RCC 7860 (cell line): ENCODE results near the gene OXSR1.
A peak's percentile ranks its signal among the peaks of the same experiment; 100 is the strongest.
"Not testable (repeated sequence)": the region's sequence is repeated elsewhere in the genome, so short reads cannot be mapped to it uniquely, and the experiment has no call there.

Experiments
- DNase-seq: peaks from one replicate; pipeline ENCODE4 v3.0.0-alpha.2; 2015; ENCODE audit warnings: low spot score
- FAIRE-seq: peaks from 2 replicates; lab custom pipeline; 2012; peaks lifted over from hg19 to GRCh38; lab: Jason Lieb, UNC

Gene OXSR1

DNA sequence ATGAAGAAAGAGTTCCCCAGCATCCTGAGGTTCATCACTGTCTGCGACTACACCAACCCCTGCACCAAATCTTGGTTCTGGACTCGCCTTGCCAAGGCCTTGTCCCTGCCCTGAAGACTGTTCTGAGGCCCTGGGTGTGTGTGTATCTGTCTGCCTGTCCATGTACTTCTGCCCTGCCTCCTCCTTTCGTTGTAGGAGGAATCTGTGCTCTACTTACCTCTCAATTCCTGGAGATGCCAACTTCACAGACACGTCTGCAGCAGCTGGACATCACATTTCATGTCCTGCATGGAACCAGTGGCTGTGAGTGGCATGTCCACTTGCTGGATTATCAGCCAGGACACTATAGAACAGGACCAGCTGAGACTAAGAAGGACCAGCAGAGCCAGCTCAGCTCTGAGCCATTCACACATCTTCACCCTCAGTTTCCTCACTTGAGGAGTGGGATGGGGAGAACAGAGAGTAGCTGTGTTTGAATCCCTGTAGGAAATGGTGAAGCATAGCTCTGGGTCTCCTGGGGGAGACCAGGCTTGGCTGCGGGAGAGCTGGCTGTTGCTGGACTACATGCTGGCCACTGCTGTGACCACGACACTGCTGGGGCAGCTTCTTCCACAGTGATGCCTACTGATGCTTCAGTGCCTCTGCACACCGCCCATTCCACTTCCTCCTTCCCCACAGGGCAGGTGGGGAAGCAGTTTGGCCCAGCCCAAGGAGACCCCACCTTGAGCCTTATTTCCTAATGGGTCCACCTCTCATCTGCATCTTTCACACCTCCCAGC is 24.0 kb upstream of the OXSR1 start:
- FAIRE-seq: no peak
- no peak for DNase-seq

DNA sequence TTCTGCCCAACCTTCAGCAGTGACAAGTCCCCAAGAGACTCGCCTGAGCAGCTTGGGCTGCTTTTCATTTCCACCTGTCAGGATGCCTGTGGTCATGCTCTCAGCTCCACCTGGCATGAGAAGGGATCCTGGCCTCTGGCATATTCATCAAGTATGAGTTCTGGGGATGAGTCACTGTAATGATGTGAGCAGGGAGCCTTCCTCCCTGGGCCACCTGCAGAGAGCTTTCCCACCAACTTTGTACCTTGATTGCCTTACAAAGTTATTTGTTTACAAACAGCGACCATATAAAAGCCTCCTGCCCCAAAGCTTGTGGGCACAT is 23.4 kb upstream of the OXSR1 start:
- no peak for FAIRE-seq
- DNase-seq: no peak

GRCh38 chr3:38142959-38143358 is 22.4 kb upstream of the OXSR1 start:
- DNase-seq (no peak), FAIRE-seq (no peak)

DNA sequence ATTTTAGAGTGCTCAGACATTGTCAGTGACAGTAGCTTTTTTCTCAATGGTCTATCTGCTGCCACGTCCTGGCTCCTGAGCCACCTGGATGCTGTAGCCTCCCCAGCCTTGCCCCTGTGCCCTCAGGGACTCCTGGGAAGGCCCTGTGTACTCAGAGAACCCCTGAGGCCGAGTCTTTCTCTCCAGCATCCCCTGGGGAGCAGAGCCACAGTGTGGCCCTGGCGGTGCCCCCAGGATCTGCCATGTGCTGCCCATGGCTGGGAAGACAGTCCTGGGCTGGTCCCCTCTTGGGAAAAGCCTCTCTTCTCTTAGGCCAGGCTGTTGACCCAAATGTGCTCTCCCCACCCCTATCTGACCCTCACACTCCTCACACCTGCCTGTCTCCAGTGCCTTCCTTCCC is 21.8 kb upstream of the OXSR1 start:
- DNase-seq: no peak
- no peak for FAIRE-seq

DNA sequence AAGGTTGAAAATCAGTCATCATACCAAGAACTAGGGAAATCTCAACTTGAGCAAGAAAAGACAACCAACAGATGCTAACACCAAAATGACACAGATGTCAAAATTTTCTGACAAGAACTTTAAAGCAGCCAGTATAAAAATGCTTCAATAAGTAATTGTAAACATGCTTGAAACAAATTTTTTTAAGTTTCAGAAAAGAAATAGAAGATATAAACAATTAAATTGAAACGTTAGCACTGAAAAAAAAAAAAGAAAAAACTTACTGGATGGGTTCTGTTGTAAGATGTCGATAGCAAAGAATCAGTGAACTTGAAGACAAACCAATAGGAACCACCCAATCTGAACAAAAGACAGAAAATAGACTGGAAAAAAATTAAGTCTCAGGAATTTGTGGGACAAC is 18.8 kb upstream of the OXSR1 start:
- DNase-seq: no peak
- FAIRE-seq: no peak

DNA sequence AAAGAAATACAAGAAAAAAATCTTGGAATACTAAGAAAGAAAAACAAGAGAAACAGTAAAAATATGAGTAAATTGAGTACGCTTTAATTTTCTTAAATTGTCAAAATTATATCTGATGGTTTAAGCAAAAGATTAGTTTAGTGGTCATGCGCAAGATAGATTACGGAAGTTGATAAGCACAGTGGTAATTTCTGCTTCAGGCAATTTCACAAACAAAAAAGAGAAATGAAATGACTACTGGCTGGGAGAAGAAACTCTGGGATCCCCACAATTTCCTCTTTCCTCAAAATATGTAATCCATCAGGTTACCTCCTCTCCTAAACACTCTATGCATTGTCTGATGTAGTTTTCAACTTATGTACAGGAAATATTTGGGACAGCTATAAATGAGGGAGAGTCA is 17.9 kb upstream of the OXSR1 start:
- DNase-seq (no peak), FAIRE-seq (no peak)

- no peak for FAIRE-seq
- no peak for DNase-seq
Observed at GRCh38 chr3:38148311-38148882, 16.9 kb upstream of the OXSR1 start.

DNA sequence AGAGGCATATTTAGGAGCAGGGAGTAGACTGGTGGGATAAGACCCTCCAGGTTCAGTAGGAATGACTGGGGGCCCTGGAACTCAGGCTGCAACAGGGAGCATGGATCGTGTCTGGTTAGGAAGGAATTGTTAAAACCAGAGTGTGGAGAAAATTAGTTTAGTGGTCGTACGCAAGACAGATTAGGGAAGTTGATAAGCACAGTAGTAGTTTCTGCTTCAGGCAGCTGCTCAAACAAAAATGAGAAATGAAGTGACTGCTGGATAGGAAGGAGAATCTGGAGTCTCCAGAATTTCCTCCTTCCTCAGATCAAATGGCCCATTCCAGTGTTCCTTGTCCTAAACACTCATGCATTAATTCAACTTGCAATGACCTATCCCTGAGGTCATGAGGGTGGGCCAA is 15.6 kb upstream of the OXSR1 start:
- no peak for FAIRE-seq
- DNase-seq: no peak

GRCh38 chr3:38150780-38151528 is 14.4 kb upstream of the OXSR1 start:
- no peak for FAIRE-seq
- no peak for DNase-seq

DNA sequence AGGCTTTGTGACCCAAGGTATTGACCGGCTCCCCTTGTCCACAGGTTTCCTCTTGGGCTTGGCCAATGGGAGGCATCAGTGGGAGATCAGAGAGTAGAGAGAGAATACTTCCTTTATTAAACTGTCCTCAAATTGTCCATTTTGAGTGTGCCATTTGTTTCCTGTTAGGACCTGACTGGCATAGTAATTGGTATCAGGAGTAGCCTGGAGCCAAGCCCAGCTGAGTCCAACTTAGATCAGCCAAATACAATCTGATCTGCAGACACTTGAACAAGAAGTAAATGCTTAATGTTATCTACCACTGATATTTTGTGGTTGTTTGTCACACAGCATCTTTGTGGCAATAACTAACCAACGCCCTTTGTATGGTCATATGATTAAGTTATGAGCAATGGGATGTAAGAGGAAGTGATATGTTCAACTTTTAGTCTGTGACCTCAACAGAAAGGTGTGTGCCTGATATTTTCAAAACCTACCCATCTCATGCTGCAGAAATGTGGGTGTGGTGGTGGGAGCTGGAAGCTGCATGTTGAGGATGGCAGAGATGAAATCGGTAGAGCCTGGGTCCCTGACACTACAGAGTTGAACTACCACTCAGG is 13.6 kb upstream of the OXSR1 start:
- DNase-seq (peak; percentile 11), FAIRE-seq (no peak)

DNA sequence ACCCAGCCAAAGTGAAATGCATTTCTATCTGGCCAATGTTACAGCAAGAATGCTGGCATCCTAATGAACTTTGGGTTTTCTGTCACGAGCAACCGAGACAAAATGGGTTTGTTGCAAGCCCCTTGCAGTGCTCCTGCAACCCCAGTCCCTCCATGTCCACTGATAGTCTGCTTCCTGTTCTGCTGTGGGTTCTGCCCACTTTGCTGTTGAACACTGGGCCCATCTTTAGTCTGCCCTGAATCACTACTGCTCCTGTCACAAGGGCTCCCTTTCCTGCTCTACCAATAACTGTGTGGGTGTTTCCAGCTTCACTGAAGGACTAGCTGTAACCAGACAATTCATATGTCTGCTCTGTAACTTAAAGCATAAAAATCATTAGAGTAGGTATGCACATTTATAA is 12.7 kb upstream of the OXSR1 start:
- DNase-seq: no peak
- no peak for FAIRE-seq

DNA sequence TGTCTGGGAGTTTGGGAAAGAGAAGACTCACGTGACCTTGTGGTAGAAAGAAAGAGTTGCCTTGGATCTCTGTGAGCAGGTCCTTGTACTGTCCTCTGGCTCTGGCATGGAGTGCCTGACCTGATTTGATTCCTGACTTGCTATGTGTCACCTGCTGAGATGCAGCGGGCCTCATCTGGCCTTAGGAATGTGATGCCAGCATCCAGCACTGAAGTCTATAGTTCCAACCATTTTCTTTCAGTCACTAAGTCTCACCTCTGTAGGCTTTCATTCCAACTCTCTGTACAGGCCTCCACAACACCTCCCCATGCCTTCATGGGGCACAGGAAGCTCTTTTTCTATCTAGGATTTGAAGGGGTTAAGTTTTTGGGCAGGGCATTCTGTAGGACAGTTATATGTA is 12.1 kb upstream of the OXSR1 start:
- DNase-seq (no peak), FAIRE-seq (no peak)

DNA sequence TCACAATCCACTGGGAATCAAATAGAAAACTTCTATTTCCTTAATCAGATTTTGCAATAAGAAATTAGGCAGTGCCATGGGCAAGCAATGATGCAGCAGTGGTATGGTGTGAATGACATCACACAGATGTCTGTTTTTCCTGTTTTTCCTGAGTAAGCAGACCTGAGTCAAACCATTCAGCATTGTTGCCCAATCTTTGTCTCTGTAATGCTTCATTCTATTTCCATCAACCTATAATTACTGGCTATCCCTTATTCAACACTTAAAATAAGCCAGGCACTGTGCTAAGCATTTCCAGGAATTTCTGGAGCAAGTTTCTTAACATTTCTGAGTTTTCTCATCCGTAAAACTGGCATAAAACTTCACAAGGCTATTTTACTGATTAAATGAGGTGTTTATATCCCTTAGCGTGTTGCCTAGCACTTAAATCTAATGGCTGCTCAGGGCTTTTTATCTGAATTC is 11.3 kb upstream of the OXSR1 start:
- FAIRE-seq (no peak), DNase-seq (no peak)

DNA sequence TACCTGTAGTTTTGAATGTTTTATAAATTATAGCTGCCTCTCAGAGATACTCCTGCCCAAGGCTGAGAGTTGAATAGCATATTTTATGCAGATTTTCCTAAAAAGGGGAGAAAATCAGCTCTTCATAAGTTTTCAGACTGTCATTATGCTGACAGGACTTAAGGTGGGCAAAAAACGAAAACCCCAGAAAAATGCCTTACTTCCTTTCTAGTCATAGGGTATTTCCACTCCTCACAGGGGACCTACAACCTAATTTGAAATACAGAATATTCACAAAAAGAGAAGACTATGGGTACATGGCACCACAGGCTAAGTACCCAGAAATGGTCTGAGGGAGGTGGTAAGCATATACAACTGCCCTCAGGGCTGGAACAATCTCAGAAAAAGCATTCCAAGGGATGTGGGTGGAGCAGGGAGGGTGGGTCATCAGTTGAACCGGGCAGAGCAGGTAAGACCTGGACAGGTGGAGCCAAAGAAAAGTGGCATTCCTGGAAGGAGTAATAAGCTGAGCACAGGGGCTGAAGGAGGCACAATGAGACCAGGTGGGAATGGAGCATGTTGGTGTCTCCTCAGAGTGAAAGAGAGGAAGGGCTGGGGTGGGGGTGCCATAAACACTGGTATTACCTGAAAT is 10.6 kb upstream of the OXSR1 start:
- FAIRE-seq: no peak
- no peak for DNase-seq

DNA sequence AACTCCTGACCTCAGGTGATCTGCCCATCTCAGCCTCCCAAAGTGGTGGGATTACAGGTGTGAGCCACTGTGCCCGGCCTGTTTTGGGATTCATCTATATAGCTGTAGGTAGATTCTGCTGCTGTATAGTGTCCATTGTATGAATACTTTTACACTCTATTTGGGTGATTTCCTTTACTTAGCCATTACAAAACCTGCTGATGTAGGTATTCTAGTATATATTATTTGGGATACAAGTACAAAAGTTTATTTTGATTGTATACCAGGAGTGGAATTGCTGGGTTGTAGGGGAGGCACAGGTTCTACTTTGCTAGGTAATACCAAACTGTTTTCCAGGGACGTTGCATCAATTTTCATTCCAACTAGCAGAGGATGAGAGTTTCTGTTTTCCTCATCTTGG is 9.5 kb upstream of the OXSR1 start:
- FAIRE-seq: no peak
- DNase-seq: no peak

DNA sequence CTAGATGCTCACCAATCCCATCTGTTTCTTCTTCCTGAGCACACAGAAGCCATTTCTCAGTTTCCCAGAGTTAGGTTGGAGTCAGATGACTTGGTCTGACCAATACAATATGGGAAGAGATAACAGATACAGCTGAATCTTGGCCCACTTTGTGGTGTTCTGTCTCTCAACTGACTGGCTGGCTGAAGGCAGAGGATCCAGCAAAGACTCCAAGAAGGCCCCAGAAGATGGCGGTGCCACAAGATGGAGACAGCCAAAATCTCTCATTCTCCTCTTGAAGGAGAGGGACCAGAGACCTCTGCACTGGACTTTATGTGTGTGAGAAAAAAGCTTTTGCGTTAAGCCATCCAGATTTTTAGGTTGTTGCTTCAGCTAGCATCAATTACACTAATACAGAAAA is 8.2 kb upstream of the OXSR1 start:
- FAIRE-seq (no peak), DNase-seq (no peak)

GRCh38 chr3:38157595-38157994 is 7.7 kb upstream of the OXSR1 start:
- FAIRE-seq (no peak), DNase-seq (no peak)

- FAIRE-seq: no peak
Observed at GRCh38 chr3:38158472-38158871, 6.9 kb upstream of the OXSR1 start.

DNA sequence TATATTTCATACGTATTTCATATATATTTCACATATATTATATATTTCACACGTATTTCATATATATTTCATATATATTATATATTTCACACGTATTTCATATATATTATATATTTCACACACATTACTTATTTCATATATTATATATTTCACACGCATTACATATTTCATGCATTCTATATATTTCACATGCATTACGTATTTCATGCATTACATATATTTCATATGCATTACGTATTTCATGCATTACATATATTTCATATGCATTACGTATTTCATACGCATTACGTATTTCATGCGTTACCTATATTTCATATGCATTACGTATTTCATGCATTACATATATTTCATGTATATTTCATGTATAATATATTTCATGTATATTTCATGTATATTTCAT is 4.6 kb upstream of the OXSR1 start:
- DNase-seq, FAIRE-seq: not testable (repeated sequence)

More at GRCh38 chr3:38158472-38158871, 6.9 kb upstream of the OXSR1 start:
- DNase-seq: no peak

- no peak for DNase-seq
- no peak for FAIRE-seq
Observed at GRCh38 chr3:38163117-38163840, 2.1 kb upstream of the OXSR1 start.
